ENCODE results near the gene STAMBPL1.

DNA sequence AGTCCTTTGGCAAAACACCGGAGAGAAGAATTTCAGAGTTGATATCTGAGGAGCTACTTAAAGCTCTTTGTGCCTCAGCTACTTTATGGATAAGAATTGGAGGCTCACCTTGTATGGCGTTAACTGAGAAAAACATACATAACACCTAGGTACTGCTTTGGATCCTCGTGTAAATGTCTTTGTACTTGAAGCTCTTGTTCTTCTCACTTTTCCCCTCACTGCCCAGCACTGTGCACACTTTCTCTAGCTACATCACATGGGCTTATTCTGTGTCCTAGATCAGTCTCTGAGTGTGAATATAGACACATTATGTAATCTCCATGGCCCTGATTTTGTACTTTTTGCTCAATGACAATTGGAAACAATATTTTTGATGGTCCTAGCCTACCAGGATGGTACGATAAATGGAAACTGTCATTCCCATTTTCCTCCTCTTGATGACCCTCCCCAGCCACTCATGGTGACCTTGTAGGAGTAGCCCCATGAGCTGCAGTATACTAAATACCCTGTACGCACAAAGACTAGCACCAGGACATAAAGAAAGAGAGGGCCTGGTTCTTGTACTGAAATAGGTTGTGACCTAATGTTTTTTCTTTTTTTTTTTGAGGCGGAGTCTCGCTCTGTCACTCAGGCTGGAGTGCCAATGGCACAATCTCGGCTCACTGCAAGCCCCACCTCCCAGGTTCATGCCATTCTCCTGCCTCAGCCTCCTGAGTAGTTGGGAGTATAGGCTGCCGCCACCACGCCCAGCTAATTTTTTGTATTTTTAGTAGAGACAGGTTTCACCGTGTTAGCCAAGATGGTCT lies 22.1 kb downstream of the STAMBPL1 start:
- TF ChIP-seq, protein P1, sequence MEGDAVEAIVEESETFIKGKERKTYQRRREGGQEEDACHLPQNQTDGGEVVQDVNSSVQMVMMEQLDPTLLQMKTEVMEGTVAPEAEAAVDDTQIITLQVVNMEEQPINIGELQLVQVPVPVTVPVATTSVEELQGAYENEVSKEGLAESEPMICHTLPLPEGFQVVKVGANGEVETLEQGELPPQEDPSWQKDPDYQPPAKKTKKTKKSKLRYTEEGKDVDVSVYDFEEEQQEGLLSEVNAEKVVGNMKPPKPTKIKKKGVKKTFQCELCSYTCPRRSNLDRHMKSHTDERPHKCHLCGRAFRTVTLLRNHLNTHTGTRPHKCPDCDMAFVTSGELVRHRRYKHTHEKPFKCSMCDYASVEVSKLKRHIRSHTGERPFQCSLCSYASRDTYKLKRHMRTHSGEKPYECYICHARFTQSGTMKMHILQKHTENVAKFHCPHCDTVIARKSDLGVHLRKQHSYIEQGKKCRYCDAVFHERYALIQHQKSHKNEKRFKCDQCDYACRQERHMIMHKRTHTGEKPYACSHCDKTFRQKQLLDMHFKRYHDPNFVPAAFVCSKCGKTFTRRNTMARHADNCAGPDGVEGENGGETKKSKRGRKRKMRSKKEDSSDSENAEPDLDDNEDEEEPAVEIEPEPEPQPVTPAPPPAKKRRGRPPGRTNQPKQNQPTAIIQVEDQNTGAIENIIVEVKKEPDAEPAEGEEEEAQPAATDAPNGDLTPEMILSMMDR (conservative IDR thresholded peaks at IDR 0.05; ENCODE audit: low read length), result no peak
- no peak for TF ChIP-seq EZH2phosphoT487 (IDR thresholded peaks at IDR 0.05; ENCODE audit: borderline replicate concordance)
